ENCODE measurements around the gene GCGR.

The GCGR gene

DNA sequence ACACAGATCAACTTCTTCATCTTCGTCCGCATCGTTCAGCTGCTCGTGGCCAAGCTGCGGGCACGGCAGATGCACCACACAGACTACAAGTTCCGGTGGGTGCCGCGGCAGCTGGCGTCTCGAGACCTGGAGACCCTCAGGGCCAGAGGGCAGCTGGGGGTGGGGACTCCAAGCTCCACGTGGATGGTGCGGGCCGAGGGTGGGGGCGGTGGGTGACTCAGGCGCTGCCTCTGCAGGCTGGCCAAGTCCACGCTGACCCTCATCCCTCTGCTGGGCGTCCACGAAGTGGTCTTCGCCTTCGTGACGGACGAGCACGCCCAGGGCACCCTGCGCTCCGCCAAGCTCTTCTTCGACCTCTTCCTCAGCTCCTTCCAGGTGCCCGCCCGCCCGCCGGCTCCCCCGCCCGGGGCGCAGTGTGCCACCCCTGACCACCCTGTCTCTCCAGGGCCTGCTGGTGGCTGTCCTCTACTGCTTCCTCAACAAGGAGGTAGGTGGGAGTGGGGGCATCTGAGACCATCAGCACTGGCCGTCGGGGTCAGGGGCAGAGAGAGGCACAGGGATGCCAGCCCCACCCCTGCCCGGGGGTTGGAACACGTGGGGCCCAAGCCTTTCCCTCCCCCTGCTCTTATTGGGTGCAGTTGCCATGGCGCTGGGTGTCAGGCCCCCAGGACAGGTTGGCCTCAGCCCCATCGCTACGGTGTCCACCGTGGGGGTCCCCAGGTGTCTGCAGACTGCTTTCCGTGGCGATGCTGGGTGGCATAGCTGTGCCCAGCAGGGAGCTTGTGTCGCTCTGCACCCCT, 8.8 kb downstream of the GCGR start:
- DNase-seq: no peak

DNA sequence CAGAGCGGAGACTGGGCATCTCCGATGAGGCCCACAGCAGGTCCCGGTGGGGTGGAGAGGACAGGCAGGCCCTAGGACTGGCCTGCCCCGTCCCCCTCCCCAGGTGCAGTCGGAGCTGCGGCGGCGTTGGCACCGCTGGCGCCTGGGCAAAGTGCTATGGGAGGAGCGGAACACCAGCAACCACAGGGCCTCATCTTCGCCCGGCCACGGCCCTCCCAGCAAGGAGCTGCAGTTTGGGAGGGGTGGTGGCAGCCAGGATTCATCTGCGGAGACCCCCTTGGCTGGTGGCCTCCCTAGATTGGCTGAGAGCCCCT, 9.4 kb downstream of the GCGR start:
- DNase-seq: no peak

GRCh38 chr17:81813861-81814683, 10.1 kb downstream of the GCGR start:
- no peak for DNase-seq

DNA sequence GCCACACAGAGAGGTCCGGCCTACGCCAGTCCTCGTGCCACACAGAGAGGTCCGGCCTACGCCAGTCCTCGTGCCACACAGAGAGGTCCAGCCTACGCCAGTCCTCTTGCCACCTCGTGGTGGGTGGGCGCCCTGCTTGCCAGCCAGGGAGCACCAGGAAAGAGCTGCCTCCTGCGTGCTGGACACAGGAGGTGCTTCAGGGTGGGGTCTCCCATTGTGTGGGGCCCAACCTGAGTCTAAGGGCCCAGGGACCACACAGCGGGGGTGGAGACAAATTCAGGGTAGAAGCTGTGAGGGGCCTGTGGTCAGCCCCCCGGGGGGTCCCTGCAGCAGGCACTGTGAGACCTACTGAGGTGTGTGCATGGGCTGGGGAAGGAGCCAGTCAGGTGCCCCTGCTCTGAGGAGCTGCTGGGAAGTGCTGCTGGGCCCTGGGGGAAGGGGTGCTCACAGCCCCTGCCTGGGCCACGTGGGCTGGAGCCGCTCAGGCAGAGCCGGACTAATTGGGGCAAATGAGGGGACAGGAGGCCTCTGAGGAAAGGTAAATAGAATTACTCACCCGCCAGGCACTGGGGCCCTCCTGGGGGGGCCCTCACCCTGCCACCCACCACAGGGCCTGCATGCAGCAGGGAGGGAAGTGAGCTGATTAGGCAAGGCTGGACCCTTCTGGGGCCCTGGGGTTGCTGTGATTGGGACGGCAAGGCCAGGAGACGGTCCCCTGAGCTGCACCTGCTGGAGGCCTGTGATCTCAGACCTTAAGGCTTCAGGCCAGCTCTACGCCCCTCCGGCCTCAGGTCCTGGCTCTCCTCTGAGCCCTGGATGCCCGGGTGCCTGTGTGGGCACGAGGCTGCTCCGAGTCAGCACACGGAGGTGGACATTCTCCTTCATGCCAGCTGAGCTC, 11.0 kb downstream of the GCGR start:
- no peak for DNase-seq

DNA sequence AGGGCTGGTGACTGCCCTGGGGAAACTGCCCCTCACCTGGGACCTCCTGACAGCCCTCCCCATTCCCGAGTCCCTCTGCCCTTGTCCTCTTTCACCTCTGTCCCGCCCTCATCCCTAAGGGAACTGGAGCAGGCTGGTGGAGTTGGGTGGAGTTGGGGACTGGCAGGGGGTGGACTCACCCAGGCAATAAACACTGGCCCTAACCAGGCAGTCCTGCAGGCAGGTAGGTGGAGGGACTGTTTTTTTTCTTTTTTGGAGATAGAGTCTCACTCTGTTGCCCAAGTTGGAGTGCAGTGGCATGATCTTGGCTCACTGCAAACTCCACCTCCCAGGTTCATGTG, 11.7 kb downstream of the GCGR start:
- DNase-seq: no peak

DNA sequence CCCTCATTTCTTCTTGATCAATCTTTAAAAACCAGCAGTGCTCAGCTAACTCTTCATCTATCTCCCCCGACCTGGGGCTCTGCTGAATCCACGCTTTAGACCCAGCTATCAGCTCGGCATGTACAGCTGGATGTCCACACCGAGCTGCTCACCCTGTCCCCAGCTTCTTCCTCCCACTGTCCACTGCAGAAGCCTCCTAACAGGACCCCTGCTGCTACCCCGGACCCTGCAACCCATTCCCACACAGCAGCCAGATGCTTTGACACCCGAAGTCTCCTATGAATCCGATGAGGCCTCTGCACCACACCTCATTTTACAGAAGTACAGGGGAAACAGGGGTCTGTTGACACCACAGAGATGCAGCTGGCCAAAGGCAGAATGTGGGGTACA, 13.8 kb downstream of the GCGR start:
- no peak for DNase-seq

DNA sequence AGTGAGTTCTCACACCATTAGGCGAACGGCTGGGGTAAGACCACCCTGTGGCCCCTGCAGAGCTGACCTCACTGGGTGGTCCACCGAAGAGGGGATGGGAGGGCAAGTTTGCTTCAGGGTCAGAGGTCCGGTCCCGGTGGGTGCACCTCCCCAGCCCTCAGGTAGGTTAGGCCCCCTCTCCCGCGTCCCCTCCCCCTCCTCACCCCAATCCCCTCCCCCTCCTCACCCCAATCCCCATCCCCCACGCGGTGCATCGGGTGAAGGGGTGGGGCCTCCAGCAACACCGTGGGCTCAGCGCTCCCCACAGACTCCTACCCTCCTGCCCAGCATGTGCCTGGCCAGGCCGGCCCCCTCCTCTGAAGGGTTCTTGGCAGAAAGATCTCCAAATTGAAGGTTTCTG, 15.8 kb downstream of the GCGR start:
- DNase-seq: no peak

- no peak for DNase-seq
These were observed 17.2 kb downstream of the GCGR start for GRCh38 chr17:81821147-81821546.

DNA sequence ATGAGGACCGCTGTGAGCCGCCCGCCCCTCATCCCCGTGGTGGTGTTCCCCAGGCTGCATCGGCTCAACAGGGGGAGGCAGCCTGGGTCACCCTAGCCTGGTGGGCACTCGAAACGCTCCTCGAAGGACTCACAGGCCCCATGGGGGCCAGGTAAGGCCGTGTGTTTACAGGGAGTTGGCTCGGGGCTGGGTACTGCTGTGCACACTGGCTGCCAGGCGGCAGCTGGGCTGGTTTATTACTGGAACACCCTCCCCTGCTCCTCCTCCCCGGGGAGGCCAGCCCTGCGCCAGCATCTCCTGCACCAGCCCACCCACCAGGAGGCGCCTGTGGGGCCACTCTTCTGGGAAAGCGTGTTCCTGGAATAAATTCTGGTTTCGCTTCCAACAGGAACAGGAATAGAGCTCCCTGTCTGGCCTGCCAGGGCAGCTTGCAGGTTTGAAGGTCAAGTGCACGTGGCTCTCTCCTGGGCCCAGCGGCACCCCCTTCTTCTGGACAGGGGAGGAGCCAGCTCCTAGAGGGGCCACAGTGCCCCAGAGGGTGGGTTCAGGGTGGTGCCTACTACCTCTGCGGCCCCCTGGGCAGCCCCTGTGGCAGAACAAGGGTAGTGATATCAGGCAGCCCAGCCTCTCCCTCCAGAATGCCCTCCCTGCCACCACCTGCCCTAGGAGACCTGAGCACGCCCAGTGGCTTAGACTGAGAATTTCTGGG, 17.8 kb downstream of the GCGR start:
- peak; percentile 47 to 50 for DNase-seq

DNA sequence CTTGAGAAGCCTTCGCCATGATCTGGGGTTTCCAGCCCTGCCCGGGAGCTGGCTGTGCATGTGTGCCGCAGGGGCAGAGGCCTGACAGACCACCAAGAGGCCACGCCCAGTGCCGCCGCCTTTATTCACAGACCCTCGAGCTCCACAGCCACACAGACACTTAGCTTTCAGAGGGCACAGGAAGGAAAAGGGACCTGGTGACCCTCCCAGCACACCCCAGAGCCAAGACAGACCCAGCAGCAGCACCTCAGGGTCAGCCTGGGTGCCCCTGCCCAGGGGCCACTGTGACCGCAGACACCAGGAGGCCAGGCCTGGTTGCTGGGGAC, 18.3 kb downstream of the GCGR start:
- DNase-seq: no peak

- no peak for DNase-seq
These were observed 19.3 kb downstream of the GCGR start for GRCh38 chr17:81822996-81823819.

DNA sequence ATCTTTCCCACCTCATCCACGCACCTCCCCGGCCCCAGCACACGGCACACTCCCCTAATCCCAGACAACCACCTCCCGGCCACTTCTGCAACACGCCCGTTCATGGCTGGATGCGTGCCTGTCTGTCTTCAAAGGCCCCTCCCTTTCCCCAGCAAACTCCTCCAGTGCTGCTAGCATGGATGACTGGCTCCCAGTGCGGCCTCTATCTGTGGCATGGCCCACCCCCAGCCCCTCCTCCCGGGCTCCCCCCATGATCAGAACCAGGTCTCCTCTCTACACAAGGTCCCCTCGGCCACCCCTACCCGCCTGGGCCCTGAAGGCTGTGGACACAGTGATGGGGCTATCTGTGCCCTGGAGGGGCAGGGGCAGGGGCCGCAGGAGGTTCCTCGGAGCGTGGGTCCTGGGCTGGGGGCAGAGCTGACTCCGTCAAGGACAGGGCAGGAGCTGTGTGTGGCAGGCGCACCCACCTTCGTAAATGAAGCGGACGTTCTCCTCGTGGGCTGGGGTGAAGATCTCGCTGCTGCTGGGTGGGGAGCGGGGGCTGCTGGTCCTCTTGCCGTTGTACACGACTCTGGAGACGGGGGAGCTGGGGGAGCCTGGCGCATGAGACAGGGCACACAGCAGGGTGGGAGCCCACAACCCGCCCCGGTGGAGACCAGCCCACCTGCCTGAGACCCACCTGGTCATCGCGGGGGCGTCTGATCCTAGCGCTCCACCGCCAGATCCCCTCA, 20.0 kb downstream of the GCGR start:
- no peak for DNase-seq

- no peak for DNase-seq
These were observed 20.6 kb downstream of the GCGR start for GRCh38 chr17:81824595-81824994.

DNA sequence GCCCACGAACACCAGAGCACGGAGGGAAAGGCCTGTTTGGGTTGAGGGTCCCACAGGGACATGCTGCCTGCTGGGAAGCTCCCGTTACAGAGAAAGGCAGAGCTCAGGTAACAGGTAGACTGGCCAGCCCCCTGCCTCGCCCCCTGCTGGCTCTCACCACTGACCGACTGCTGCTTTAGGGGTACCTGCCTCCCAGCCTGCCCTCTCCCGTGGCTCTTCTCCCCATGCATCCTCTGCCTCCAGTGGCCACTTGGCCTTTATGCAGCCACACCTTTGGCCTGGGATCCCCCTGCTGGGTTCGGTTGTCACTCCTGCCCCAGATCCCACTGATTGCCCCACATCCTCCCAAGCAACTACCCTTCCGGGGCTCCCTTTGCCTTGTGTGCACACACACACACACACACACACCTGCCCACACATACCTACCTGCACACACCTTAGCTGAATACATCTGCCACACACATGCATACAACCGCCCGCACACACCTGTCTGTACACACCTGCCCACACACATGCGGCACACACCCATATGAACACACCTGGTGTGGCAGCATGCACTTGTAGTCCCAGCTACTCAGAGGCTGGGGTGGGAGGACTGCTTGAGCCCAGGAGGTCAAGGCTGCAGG, 22.0 kb downstream of the GCGR start:
- no peak for DNase-seq

DNA sequence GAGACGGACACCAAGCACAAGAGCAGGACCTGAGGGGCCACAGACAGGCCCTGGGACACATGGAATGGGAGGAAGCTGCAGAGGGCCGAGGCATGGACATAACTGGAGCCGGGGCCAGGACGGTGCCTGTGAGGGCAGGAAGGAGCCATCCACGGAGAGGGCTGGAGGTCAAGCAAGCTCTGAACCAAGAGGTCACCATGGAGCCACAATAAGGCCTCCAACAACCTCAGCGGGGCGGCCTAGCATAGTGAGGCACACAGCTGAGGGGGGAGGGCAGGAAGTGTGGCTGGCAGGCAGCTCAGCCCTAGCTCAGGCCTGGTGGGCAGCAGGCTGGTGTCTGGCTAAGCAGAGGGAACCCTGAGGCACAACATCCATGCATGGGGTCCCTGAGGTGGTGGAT, 24.7 kb downstream of the GCGR start:
- DNase-seq: no peak

DNA sequence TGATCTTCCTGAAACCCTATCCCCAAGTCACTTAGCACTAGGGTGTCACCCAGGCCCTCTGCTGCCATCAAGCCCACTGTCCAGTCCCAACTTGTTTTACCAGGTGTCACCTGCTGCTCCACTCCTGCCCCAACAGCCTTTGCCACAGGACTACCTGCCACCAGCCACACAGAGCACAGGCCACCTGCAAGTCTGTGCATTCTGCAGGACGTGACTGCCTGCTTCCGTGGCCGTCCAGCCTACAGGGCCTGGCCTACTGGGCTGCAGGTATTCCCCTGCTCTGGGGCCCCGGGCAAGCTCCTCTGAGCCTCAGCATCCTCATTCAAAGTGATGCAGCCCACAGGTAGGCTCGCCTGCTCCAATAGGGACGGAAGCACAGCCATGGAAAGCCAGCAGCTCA, 25.9 kb downstream of the GCGR start:
- no peak for DNase-seq

GRCh38 chr17:81831563-81831956, 27.6 kb downstream of the GCGR start:
- DNase-seq: peak; percentile 49 to 58

DNA sequence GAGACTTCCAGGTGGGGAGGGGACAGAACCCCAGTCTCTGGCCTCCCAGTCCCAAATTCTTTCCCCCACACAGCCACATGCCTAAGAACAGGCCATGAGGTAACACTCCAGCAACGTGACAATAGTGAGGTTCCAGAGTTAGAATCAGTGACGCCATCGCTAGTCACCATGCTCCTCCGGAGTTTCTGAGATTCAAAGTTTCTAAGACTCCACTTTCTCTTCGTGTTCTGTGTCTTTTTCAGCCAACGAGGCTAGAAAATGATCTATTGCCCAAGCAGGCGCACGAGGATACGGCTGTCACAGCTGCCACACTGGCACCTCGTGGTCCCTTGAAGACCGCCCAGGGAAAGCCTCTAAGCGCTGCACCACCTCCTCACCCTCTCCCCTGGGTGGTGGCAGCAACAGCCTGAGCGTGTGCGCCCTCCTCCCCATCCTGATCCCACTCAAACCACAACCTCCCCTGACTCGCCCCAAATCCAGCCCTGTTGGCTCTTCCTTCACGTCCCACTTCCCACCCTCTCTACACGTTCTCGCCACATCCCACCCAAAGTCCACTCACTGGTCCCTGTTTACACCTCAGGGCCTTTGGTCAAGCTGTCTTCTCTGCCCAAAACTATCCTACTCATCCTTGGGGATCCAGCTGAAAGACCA, 28.1 kb downstream of the GCGR start:
- DNase-seq: peak; percentile 70 to 76

DNA sequence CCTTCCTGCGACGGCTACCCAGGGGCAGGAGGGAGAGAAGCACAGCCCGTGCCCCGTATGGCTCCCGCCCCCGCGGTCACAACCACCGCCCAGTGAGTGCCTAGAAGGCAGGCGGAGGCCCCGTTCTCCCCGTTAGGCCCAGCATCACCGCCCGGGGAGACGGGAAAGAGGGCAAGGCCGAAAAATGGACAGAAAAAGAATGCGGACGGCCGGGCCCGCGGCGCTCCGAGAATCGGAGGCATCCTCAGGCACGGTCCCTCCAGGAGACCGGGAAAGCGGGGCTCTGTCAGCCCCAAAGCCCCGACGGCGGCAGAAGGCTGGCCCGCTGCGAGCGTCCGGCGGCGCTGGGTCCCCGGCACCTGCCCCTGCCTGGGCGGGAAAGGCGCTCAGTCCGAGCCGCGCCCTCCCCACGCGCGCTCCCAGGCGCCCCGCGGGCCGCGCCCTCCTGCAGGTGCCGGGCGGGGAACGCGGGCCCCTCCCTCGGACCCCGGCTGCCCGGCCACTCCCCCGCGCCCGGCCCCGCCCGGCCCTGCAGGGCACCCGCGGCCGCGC, 28.7 kb downstream of the GCGR start:
- peak; percentile 79 for DNase-seq
